ENCODE measurements around the gene KIAA1217. TPM values are rescaled to one million over a fixed set of nuclear protein-coding genes. Genes with fewer than 3 reads are reported as not detected.

Gene KIAA1217
- total RNA-seq, 1 donor from 2014 or later = 18.9 TPM

DNA sequence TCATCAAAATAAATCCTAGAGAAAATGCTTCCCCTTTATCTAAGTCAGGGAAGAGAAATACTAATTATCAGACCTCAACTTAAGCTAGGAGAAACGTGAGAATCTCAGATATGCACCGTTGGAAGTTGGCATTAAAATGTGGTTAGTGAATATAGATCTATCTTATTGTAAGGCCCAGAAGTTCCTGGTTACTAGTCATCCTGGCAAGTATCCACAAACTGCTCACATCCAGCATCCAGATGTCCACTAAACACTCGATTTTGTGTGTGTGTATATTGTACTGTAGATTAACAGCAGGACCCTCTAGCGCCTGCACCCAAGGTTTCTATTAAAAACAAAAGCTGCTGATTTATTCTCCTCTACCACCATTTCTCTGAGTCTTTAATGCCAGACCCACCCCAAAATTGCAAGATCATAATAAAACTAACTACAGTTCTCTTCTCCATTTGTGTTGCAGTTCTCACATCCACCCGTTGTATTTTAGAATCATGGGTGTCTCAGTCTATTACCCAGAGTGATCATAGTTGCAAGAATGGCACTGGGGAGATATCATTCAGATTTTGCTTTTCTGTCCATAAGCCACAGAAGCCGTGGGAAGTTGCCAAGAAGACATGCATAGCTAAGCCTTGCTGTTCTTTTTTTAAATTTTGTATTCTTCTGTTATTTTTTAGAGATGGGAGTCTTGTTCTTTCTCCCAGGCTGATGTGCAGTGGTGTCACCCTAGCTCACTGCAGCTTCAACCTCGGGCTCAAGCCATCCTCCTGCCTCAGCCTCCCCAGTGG is 165.4 kb downstream of the KIAA1217 start:
- no peaks in the 10 kb centered on the region for H3K36me3 ChIP-seq (ENCODE audit: control insufficient read depth, insufficient read depth, low read length)
- TF ChIP-seq, protein P1, sequence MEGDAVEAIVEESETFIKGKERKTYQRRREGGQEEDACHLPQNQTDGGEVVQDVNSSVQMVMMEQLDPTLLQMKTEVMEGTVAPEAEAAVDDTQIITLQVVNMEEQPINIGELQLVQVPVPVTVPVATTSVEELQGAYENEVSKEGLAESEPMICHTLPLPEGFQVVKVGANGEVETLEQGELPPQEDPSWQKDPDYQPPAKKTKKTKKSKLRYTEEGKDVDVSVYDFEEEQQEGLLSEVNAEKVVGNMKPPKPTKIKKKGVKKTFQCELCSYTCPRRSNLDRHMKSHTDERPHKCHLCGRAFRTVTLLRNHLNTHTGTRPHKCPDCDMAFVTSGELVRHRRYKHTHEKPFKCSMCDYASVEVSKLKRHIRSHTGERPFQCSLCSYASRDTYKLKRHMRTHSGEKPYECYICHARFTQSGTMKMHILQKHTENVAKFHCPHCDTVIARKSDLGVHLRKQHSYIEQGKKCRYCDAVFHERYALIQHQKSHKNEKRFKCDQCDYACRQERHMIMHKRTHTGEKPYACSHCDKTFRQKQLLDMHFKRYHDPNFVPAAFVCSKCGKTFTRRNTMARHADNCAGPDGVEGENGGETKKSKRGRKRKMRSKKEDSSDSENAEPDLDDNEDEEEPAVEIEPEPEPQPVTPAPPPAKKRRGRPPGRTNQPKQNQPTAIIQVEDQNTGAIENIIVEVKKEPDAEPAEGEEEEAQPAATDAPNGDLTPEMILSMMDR (IDR thresholded peaks at IDR 0.05; ENCODE audit: insufficient read depth, low read length, poor library complexity, severe bottlenecking) = no peak
- no peak overlapping the region for H3K4me3 ChIP-seq (ENCODE audit: low read depth, low read length)
- DNase-seq (ENCODE audit: low read depth) = no peak
- H3K27me3 ChIP-seq (ENCODE audit: control insufficient read depth, insufficient read depth, low read length) = no peaks in the 10 kb centered on the region

DNA sequence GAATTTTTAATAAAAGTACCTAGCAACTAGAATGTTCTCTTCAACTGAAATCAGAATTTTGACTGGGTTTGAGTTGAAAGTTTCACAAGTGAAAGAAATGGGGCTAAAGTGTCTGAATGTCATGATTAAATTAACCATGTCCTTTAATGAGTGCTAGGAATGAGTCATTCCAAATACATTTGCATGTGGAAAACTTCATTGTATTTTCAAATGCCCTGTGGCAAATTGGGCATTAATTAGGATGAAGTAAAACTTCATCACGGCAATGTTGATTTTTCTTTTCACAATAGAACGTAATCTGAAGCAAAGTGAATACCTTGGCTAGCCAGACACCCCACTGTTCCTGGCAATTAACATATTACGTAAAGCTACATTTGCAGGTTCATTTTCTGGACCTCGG is 166.6 kb downstream of the KIAA1217 start:
- TF ChIP-seq, protein P1 (IDR thresholded peaks at IDR 0.05; ENCODE audit: insufficient read depth, low read length, poor library complexity, severe bottlenecking) = no peak
- no peaks in the 10 kb centered on the region for H3K36me3 ChIP-seq (ENCODE audit: control insufficient read depth, insufficient read depth, low read length)
- no peak for DNase-seq (ENCODE audit: low read depth)
- H3K27me3 ChIP-seq (ENCODE audit: control insufficient read depth, insufficient read depth, low read length) = no peaks in the 10 kb centered on the region
- H3K4me3 ChIP-seq (ENCODE audit: low read depth, low read length) = no peak overlapping the region

DNA sequence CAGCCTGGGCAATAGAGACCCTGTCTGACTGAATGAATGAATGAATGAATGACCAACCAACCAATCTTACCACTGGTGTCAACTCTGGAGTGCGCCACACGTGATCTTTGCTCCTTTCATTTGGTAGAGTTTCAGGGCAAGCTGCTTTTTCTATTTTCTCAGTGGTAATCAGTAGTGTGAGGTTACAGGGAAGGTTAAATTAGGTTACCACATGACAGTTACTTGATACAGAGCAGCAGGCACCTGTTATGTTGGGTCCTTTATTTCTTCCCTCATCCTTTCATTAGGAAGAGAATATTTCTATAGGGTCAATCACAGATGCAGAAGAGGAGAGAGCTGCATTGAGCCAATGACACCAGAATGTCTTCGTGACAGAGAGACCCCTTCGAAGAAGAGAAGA is 167.8 kb downstream of the KIAA1217 start:
- TF ChIP-seq, protein P1 (IDR thresholded peaks at IDR 0.05; ENCODE audit: insufficient read depth, low read length, poor library complexity, severe bottlenecking) = no peak
- Histone ChIP-seq H3K4me3 (ENCODE audit: low read depth, low read length) (no peak overlapping the region), H3K27me3 (ENCODE audit: control insufficient read depth, insufficient read depth, low read length) (no peaks in the 10 kb centered on the region), H3K36me3 (ENCODE audit: control insufficient read depth, insufficient read depth, low read length) (no peaks in the 10 kb centered on the region)
- no peak for DNase-seq (ENCODE audit: low read depth)

DNA sequence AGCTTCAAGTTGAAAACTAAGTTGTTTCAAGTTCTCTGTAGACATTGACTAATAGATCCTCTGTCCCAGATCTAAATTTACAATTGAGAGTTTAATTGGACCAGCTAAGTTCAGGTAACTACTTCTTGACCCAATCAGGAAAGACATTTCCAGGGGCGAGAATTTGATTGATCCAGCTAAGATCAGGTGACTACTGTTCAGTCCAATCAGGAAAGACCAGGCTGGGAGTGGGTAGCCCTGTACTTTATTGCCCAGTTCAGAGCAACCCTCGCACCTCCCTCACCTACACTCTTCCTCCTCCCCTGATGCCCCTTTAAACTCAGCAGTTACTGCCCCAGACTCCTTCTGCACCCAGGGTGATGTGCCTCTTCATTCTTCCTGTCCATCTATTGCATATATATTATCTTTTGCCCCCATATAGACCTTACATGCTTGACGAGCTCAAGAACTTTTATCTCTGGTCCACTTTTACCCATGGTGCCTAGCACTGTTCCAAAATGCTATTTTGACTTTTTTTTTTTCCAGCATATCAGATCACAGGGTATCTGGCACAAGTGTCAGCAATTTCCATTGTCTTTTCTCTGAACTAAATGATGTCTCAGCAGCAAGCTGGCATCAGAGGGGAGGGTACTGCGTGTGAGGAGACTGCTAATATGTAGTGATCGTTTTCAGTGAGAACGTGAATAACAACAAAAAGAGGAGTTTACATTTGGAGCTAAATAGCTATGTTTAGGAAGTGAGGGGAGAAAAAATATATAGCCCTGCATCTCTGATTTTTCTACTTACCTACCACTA is 169.4 kb downstream of the KIAA1217 start:
- TF ChIP-seq, protein P1 (IDR thresholded peaks at IDR 0.05; ENCODE audit: insufficient read depth, low read length, poor library complexity, severe bottlenecking) = no peak
- Histone ChIP-seq H3K36me3 (ENCODE audit: control insufficient read depth, insufficient read depth, low read length) (no peaks in the 10 kb centered on the region), H3K4me3 (ENCODE audit: low read depth, low read length) (no peak overlapping the region), H3K27me3 (ENCODE audit: control insufficient read depth, insufficient read depth, low read length) (no peaks in the 10 kb centered on the region)
- no peak for DNase-seq (ENCODE audit: low read depth)

DNA sequence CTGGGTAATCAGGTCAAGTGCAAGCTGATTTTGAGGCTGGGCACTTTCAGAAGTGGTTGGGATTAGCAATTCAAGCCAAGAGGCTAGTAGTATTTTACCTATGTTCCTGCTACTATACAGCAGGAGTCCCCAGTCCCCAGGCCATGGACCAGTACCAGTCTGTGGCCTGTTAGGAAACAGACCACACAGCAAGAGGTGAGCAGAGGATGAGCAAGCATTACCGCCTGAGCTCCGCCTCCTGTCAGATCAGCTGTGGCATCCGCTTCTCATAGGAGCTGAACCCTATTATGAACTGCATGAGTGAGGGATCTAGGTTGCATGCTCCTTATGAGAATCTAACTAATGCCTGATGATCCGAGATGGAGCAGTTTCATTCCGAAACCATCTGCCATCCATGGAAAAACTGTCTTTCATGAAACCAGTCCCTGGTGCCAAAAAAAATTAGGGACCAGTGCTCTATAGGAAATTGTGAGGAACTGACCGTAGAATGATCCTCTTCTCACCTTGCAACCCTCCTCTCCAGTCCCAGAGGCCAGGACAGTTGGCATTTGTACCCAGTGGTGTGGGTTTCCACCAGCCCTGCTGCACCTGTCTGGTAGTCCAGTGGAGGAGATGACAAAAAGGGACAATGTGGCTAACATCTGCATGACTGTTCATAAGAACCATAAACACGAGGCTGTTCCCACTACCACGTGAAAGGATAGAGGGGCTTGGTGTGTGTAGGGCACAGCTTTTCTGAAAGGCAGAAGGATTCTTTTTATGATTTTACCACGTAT is 172.5 kb downstream of the KIAA1217 start:
- Histone ChIP-seq H3K27me3 (ENCODE audit: control insufficient read depth, insufficient read depth, low read length) (no peaks in the 10 kb centered on the region), H3K4me3 (ENCODE audit: low read depth, low read length) (no peak overlapping the region), H3K36me3 (ENCODE audit: control insufficient read depth, insufficient read depth, low read length) (no peaks in the 10 kb centered on the region)
- TF ChIP-seq, protein P1 (IDR thresholded peaks at IDR 0.05; ENCODE audit: insufficient read depth, low read length, poor library complexity, severe bottlenecking) = no peak
- no peak for DNase-seq (ENCODE audit: low read depth)
